ENCODE measurements around the gene PRRX1.

Gene PRRX1

GRCh38 chr1:170664093-170664827 lies at the start of gene PRRX1:
Gene PRRX1, plus strand, starts transcription at chr1:170664131. Its CDS starts 88 bp downstream, at chr1:170664219.
- H3K27me3 Mint-ChIP-seq, result peaks cover 45% of the 10 kb centered on the region
- H3K4me1 Mint-ChIP-seq, result peaks cover 24% of the 10 kb centered on the region
- H3K9me3 Mint-ChIP-seq, result no peaks in the 10 kb centered on the region
- no peaks in the 10 kb centered on the region for H3K36me3 Mint-ChIP-seq
- no peak within 1 kb of the TSS for H3K27ac Mint-ChIP-seq
- peak within 1 kb of the TSS; percentile 15 for H3K4me3 Mint-ChIP-seq

GRCh38 chr1:170617591-170618330 lies 46.2 kb upstream of the PRRX1 start:
- Mint-ChIP-seq H3K27me3 (peaks cover 8% of the 10 kb centered on the region), H3K9me3 (no peaks in the 10 kb centered on the region), H3K4me3 (no peak overlapping the region), H3K36me3 (no peaks in the 10 kb centered on the region), H3K4me1 (no peaks in the 10 kb centered on the region), H3K27ac (no peak overlapping the region)

- Mint-ChIP-seq H3K27ac (no peak overlapping the region), H3K36me3 (no peaks in the 10 kb centered on the region), H3K9me3 (no peaks in the 10 kb centered on the region), H3K4me1 (no peaks in the 10 kb centered on the region), H3K4me3 (no peak overlapping the region), H3K27me3 (peaks cover 7% of the 10 kb centered on the region)
Measured at GRCh38 chr1:170618421-170618820, 45.5 kb upstream of the PRRX1 start.

GRCh38 chr1:170619241-170620028 lies 44.5 kb upstream of the PRRX1 start:
- H3K27ac Mint-ChIP-seq, result no peak overlapping the region
- peaks cover 7% of the 10 kb centered on the region for H3K27me3 Mint-ChIP-seq
- H3K9me3 Mint-ChIP-seq, result no peaks in the 10 kb centered on the region
- no peaks in the 10 kb centered on the region for H3K36me3 Mint-ChIP-seq
- no peak overlapping the region for H3K4me3 Mint-ChIP-seq
- H3K4me1 Mint-ChIP-seq, result no peaks in the 10 kb centered on the region

GRCh38 chr1:170620164-170620563 lies 43.8 kb upstream of the PRRX1 start:
- Mint-ChIP-seq H3K4me3 (no peak overlapping the region), H3K27ac (no peak overlapping the region), H3K4me1 (no peaks in the 10 kb centered on the region), H3K9me3 (no peaks in the 10 kb centered on the region), H3K27me3 (peaks cover 9% of the 10 kb centered on the region), H3K36me3 (no peaks in the 10 kb centered on the region)

GRCh38 chr1:170623171-170623570 lies 40.8 kb upstream of the PRRX1 start:
- H3K4me1 Mint-ChIP-seq, result no peaks in the 10 kb centered on the region
- H3K27ac Mint-ChIP-seq, result no peak overlapping the region
- no peaks in the 10 kb centered on the region for H3K36me3 Mint-ChIP-seq
- H3K27me3 Mint-ChIP-seq, result peaks cover 8% of the 10 kb centered on the region
- H3K4me3 Mint-ChIP-seq, result no peak overlapping the region
- no peaks in the 10 kb centered on the region for H3K9me3 Mint-ChIP-seq

- Mint-ChIP-seq H3K36me3 (no peaks in the 10 kb centered on the region), H3K4me3 (no peak overlapping the region), H3K27ac (no peak overlapping the region), H3K9me3 (no peaks in the 10 kb centered on the region), H3K27me3 (peaks cover 8% of the 10 kb centered on the region), H3K4me1 (no peaks in the 10 kb centered on the region)
Measured at GRCh38 chr1:170624146-170624545, 39.8 kb upstream of the PRRX1 start.

- H3K4me3 Mint-ChIP-seq, result no peak overlapping the region
Measured at GRCh38 chr1:170630977-170631376, 33.0 kb upstream of the PRRX1 start.

GRCh38 chr1:170634293-170634692 lies 29.6 kb upstream of the PRRX1 start:
- H3K36me3 Mint-ChIP-seq, result no peaks in the 10 kb centered on the region
- H3K27ac Mint-ChIP-seq, result no peak overlapping the region
- H3K4me3 Mint-ChIP-seq, result no peak overlapping the region
- peaks cover 12% of the 10 kb centered on the region for H3K9me3 Mint-ChIP-seq
- H3K4me1 Mint-ChIP-seq, result no peaks in the 10 kb centered on the region
- peaks cover 12% of the 10 kb centered on the region for H3K27me3 Mint-ChIP-seq

More at GRCh38 chr1:170630977-170631376, 33.0 kb upstream of the PRRX1 start:
- Mint-ChIP-seq H3K27ac (no peak overlapping the region), H3K36me3 (no peaks in the 10 kb centered on the region), H3K4me1 (no peaks in the 10 kb centered on the region), H3K9me3 (peaks cover 12% of the 10 kb centered on the region), H3K27me3 (peaks cover 16% of the 10 kb centered on the region)

- Mint-ChIP-seq H3K27me3 (peaks cover 7% of the 10 kb centered on the region), H3K36me3 (no peaks in the 10 kb centered on the region), H3K4me3 (no peak overlapping the region), H3K4me1 (no peaks in the 10 kb centered on the region), H3K27ac (no peak overlapping the region), H3K9me3 (peaks cover 9% of the 10 kb centered on the region)
Measured at GRCh38 chr1:170634824-170635410, 29.0 kb upstream of the PRRX1 start.

- H3K4me3 Mint-ChIP-seq, result no peak overlapping the region
- no peaks in the 10 kb centered on the region for H3K4me1 Mint-ChIP-seq
- no peaks in the 10 kb centered on the region for H3K36me3 Mint-ChIP-seq
- no peaks in the 10 kb centered on the region for H3K9me3 Mint-ChIP-seq
- H3K27ac Mint-ChIP-seq, result no peak overlapping the region
- peaks cover 1% of the 10 kb centered on the region for H3K27me3 Mint-ChIP-seq
Measured at GRCh38 chr1:170640581-170640980, 23.4 kb upstream of the PRRX1 start.

GRCh38 chr1:170657275-170657853 lies 6.6 kb upstream of the PRRX1 start:
- peaks cover 49% of the 10 kb centered on the region for H3K27me3 Mint-ChIP-seq
- no peak overlapping the region for H3K4me3 Mint-ChIP-seq
- no peaks in the 10 kb centered on the region for H3K9me3 Mint-ChIP-seq
- no peaks in the 10 kb centered on the region for H3K36me3 Mint-ChIP-seq
- H3K27ac Mint-ChIP-seq, result no peak overlapping the region
- H3K4me1 Mint-ChIP-seq, result peaks cover 4% of the 10 kb centered on the region

- no peaks in the 10 kb centered on the region for H3K9me3 Mint-ChIP-seq
- no peaks in the 10 kb centered on the region for H3K36me3 Mint-ChIP-seq
- no peak overlapping the region for H3K4me3 Mint-ChIP-seq
- H3K27ac Mint-ChIP-seq, result no peak overlapping the region
- H3K4me1 Mint-ChIP-seq, result peaks cover 11% of the 10 kb centered on the region
- H3K27me3 Mint-ChIP-seq, result peaks cover 45% of the 10 kb centered on the region
Measured at GRCh38 chr1:170659399-170660035, 4.4 kb upstream of the PRRX1 start.

GRCh38 chr1:170660281-170660713 lies 3.6 kb upstream of the PRRX1 start:
- peaks cover 44% of the 10 kb centered on the region for H3K27me3 Mint-ChIP-seq
- H3K36me3 Mint-ChIP-seq, result no peaks in the 10 kb centered on the region
- no peak overlapping the region for H3K4me3 Mint-ChIP-seq
- H3K27ac Mint-ChIP-seq, result no peak overlapping the region
- H3K9me3 Mint-ChIP-seq, result no peaks in the 10 kb centered on the region
- peaks cover 14% of the 10 kb centered on the region for H3K4me1 Mint-ChIP-seq

Data from activated naive CD4-positive, alpha-beta T cell treated with anti-CD3 and anti-CD28 coated beads, Interleukin-2, amount 50 U/mL, for 24 hours (primary cell).